IPS-18a (cell line): Measurements from ENCODE around the gene ERAP2.

Experiments used
- H3K27ac ChIP-seq: one replicate; pipeline ENCODE4 v1.5.1; 2013; ENCODE audit warnings: low read length
- H3K27me3 ChIP-seq: one replicate; pipeline ENCODE4 v1.6.1; 2013; ENCODE audit warnings: mild to moderate bottlenecking, low read length; ENCODE audit not compliant: control insufficient read depth, insufficient read depth
- H3K36me3 ChIP-seq: one replicate; pipeline ENCODE4 v1.6.1; 2013; ENCODE audit warnings: low read depth, low read length; ENCODE audit not compliant: control insufficient read depth
- H3K4me1 ChIP-seq: one replicate; pipeline ENCODE4 v1.6.1; 2013; ENCODE audit warnings: low read depth, low read length; ENCODE audit not compliant: control insufficient read depth
- H3K4me3 ChIP-seq: one replicate; pipeline ENCODE4 v1.5.1; 2013; ENCODE audit warnings: low read length
- H3K9ac ChIP-seq: one replicate; pipeline ENCODE4 v1.6.1; 2013; ENCODE audit warnings: mild to moderate bottlenecking, low read length, moderate library complexity
- H3K9me3 ChIP-seq: one replicate; pipeline ENCODE4 v1.6.1; 2013; ENCODE audit warnings: low read depth, low read length; ENCODE audit not compliant: control insufficient read depth

Gene ERAP2

GRCh38 chr5:96935559-96936430 is 59.5 kb downstream of the ERAP2 start, which contains the start of gene LNPEP:
Gene LNPEP (plus strand): TSS chr5:96936080. CDS start chr5:96936156, 76 bp downstream.
- Histone ChIP-seq H3K27me3 (peaks cover 34% of the 10 kb centered on the region), H3K4me3 (peak within 1 kb of the TSS; percentile 88), H3K9ac (peak within 1 kb of the TSS; percentile 62), H3K36me3 (no peaks in the 10 kb centered on the region), H3K9me3 (no peaks in the 10 kb centered on the region), H3K4me1 (peaks cover 15% of the 10 kb centered on the region), H3K27ac (peak within 1 kb of the TSS; percentile 63)

- H3K9me3 ChIP-seq = no peaks in the 10 kb centered on the region
- peaks cover 34% of the 10 kb centered on the region for H3K27me3 ChIP-seq
- no peaks in the 10 kb centered on the region for H3K36me3 ChIP-seq
- H3K27ac ChIP-seq = no peak overlapping the region
- H3K4me1 ChIP-seq = peaks cover 15% of the 10 kb centered on the region
- peak overlapping the region; percentile 49 for H3K9ac ChIP-seq
- H3K4me3 ChIP-seq = peak overlapping the region; percentile 88
These were observed 60.4 kb downstream of the ERAP2 start for GRCh38 chr5:96936431-96937320.

GRCh38 chr5:96940586-96940985 is 64.3 kb downstream of the ERAP2 start:
- no peaks in the 10 kb centered on the region for H3K36me3 ChIP-seq
- H3K9ac ChIP-seq = no peak overlapping the region
- no peak overlapping the region for H3K4me3 ChIP-seq
- H3K27ac ChIP-seq = no peak overlapping the region
- peaks cover 22% of the 10 kb centered on the region for H3K27me3 ChIP-seq
- peaks cover 5% of the 10 kb centered on the region for H3K4me1 ChIP-seq
- H3K9me3 ChIP-seq = no peaks in the 10 kb centered on the region

- peaks cover 22% of the 10 kb centered on the region for H3K27me3 ChIP-seq
These were observed 64.8 kb downstream of the ERAP2 start for GRCh38 chr5:96941140-96941539.

GRCh38 chr5:96942078-96942477 is 65.8 kb downstream of the ERAP2 start:
- Histone ChIP-seq H3K9ac (no peak overlapping the region), H3K9me3 (no peaks in the 10 kb centered on the region), H3K27ac (no peak overlapping the region), H3K4me1 (peaks cover 2% of the 10 kb centered on the region), H3K36me3 (no peaks in the 10 kb centered on the region), H3K4me3 (no peak overlapping the region), H3K27me3 (peaks cover 15% of the 10 kb centered on the region)

More at GRCh38 chr5:96941140-96941539, 64.8 kb downstream of the ERAP2 start:
- H3K9ac ChIP-seq = no peak overlapping the region
- no peak overlapping the region for H3K27ac ChIP-seq
- H3K4me1 ChIP-seq = peaks cover 5% of the 10 kb centered on the region
- no peak overlapping the region for H3K4me3 ChIP-seq
- H3K36me3 ChIP-seq = no peaks in the 10 kb centered on the region
- no peaks in the 10 kb centered on the region for H3K9me3 ChIP-seq

- Histone ChIP-seq H3K4me3 (no peak overlapping the region), H3K27ac (no peak overlapping the region), H3K36me3 (no peaks in the 10 kb centered on the region), H3K9me3 (no peaks in the 10 kb centered on the region), H3K27me3 (peaks cover 7% of the 10 kb centered on the region), H3K9ac (no peak overlapping the region), H3K4me1 (no peaks in the 10 kb centered on the region)
These were observed 66.6 kb downstream of the ERAP2 start for GRCh38 chr5:96942911-96943310.

GRCh38 chr5:96943799-96944198 is 67.5 kb downstream of the ERAP2 start:
- H3K4me1 ChIP-seq = no peaks in the 10 kb centered on the region
- H3K4me3 ChIP-seq = no peak overlapping the region
- H3K27me3 ChIP-seq = no peaks in the 10 kb centered on the region
- no peaks in the 10 kb centered on the region for H3K36me3 ChIP-seq
- no peak overlapping the region for H3K9ac ChIP-seq
- no peaks in the 10 kb centered on the region for H3K9me3 ChIP-seq
- H3K27ac ChIP-seq = no peak overlapping the region

GRCh38 chr5:96945144-96945897 is 69.0 kb downstream of the ERAP2 start:
- no peaks in the 10 kb centered on the region for H3K36me3 ChIP-seq
- H3K9ac ChIP-seq = no peak overlapping the region
- peaks cover 6% of the 10 kb centered on the region for H3K9me3 ChIP-seq
- H3K27me3 ChIP-seq = no peaks in the 10 kb centered on the region
- no peak overlapping the region for H3K27ac ChIP-seq
- no peak overlapping the region for H3K4me3 ChIP-seq
- H3K4me1 ChIP-seq = no peaks in the 10 kb centered on the region

- Histone ChIP-seq H3K4me3 (no peak overlapping the region), H3K4me1 (peaks cover 6% of the 10 kb centered on the region), H3K27ac (no peak overlapping the region), H3K36me3 (no peaks in the 10 kb centered on the region), H3K9ac (no peak overlapping the region), H3K9me3 (peaks cover 6% of the 10 kb centered on the region), H3K27me3 (no peaks in the 10 kb centered on the region)
These were observed 70.1 kb downstream of the ERAP2 start for GRCh38 chr5:96946381-96946780.

GRCh38 chr5:96952118-96952750 is 75.9 kb downstream of the ERAP2 start:
- H3K27me3 ChIP-seq = no peaks in the 10 kb centered on the region
- no peak overlapping the region for H3K9ac ChIP-seq
- no peak overlapping the region for H3K4me3 ChIP-seq
- H3K36me3 ChIP-seq = no peaks in the 10 kb centered on the region
- H3K4me1 ChIP-seq = peaks cover 6% of the 10 kb centered on the region
- H3K27ac ChIP-seq = no peak overlapping the region
- peaks cover 6% of the 10 kb centered on the region for H3K9me3 ChIP-seq
